Measurements from ENCODE around the gene CBS. TPM values are rescaled to one million over a fixed set of nuclear protein-coding genes. Genes with fewer than 3 reads are reported as not detected.

Gene CBS
- total and polyA plus RNA-seq, 3 experiments from 2014 or later: 3.7 to 5.5 TPM; not detected in 1

GRCh38 chr21:43024439-43025136 lies 51.0 kb downstream of the CBS start:
- CTCF ChIA-PET: no interaction called here
- no peaks in the 10 kb centered on the region for H3K9me3 ChIP-seq (ENCODE audit: low read length)

GRCh38 chr21:43023175-43023574 lies 52.5 kb downstream of the CBS start:
- H3K4me1 Mint-ChIP-seq: no peaks in the 10 kb centered on the region
- peaks cover 32% of the 10 kb centered on the region for H3K36me3 ChIP-seq (ENCODE audit: insufficient read depth, low read length)
- H3K27ac Mint-ChIP-seq: no peak overlapping the region
- no peak for DNase-seq
- H3K4me3 Mint-ChIP-seq: no peak overlapping the region
- H3K4me3 ChIP-seq (ENCODE audit: low read length): no peak overlapping the region
- H3K36me3 Mint-ChIP-seq: peaks cover 0 to 84% (median 18%) of the 10 kb centered on the region in 3 donors
- no peaks in the 10 kb centered on the region for H3K27me3 ChIP-seq (ENCODE audit: insufficient read depth, low read length, poor library complexity, severe bottlenecking)
- H3K27me3 Mint-ChIP-seq: no peaks in the 10 kb centered on the region
- no peaks in the 10 kb centered on the region for H3K9me3 ChIP-seq (ENCODE audit: low read length)
- ChIA-PET CTCF (no interaction called here), POLR2A (no interaction called here)
- H3K4me1 ChIP-seq (ENCODE audit: insufficient read depth, low read length): no peaks in the 10 kb centered on the region
- no peaks in the 10 kb centered on the region for H3K9me3 Mint-ChIP-seq
- no peak overlapping the region for H3K27ac ChIP-seq (ENCODE audit: low read depth, low read length)

More at GRCh38 chr21:43024439-43025136, 51.0 kb downstream of the CBS start:
- H3K9me3 Mint-ChIP-seq: no peaks in the 10 kb centered on the region
- no peak overlapping the region for H3K4me3 Mint-ChIP-seq
- no peak for DNase-seq
- no peaks in the 10 kb centered on the region for H3K4me1 Mint-ChIP-seq
- H3K4me1 ChIP-seq (ENCODE audit: insufficient read depth, low read length): no peaks in the 10 kb centered on the region
- H3K27ac Mint-ChIP-seq: no peak overlapping the region
- POLR2A ChIA-PET: no interaction called here
- peaks cover 0 to 89% (median 23%) of the 10 kb centered on the region in 3 donors for H3K36me3 Mint-ChIP-seq
- H3K27me3 Mint-ChIP-seq: no peaks in the 10 kb centered on the region
- H3K4me3 ChIP-seq (ENCODE audit: low read length): no peak overlapping the region
- no peak overlapping the region for H3K27ac ChIP-seq (ENCODE audit: low read depth, low read length)
- H3K36me3 ChIP-seq (ENCODE audit: insufficient read depth, low read length): peaks cover 40% of the 10 kb centered on the region
- no peaks in the 10 kb centered on the region for H3K27me3 ChIP-seq (ENCODE audit: insufficient read depth, low read length, poor library complexity, severe bottlenecking)

- Histone ChIP-seq H3K36me3 (ENCODE audit: insufficient read depth, low read length) (peaks cover 32% of the 10 kb centered on the region), H3K9me3 (ENCODE audit: low read length) (no peaks in the 10 kb centered on the region), H3K27me3 (ENCODE audit: insufficient read depth, low read length, poor library complexity, severe bottlenecking) (no peaks in the 10 kb centered on the region), H3K27ac (ENCODE audit: low read depth, low read length) (no peak overlapping the region), H3K4me3 (ENCODE audit: low read length) (no peak overlapping the region), H3K4me1 (ENCODE audit: insufficient read depth, low read length) (no peaks in the 10 kb centered on the region)
- Mint-ChIP-seq H3K27me3 (no peaks in the 10 kb centered on the region), H3K27ac (no peak overlapping the region), H3K36me3 (peaks cover 0 to 83% (median 16%) of the 10 kb centered on the region in 3 donors), H3K9me3 (no peaks in the 10 kb centered on the region), H3K4me3 (no peak overlapping the region), H3K4me1 (no peaks in the 10 kb centered on the region)
- POLR2A ChIA-PET: no interaction called here
- no peak for DNase-seq
- CTCF ChIA-PET: no interaction called here
Observed at GRCh38 chr21:43021756-43022600, 53.7 kb downstream of the CBS start.

- no peak overlapping the region for H3K4me3 Mint-ChIP-seq
- no peaks in the 10 kb centered on the region for H3K4me1 Mint-ChIP-seq
- POLR2A ChIA-PET: no interaction called here
- Histone ChIP-seq H3K4me3 (ENCODE audit: low read length) (no peak overlapping the region), H3K9me3 (ENCODE audit: low read length) (no peaks in the 10 kb centered on the region), H3K27me3 (ENCODE audit: insufficient read depth, low read length, poor library complexity, severe bottlenecking) (no peaks in the 10 kb centered on the region), H3K36me3 (ENCODE audit: insufficient read depth, low read length) (peaks cover 32% of the 10 kb centered on the region), H3K27ac (ENCODE audit: low read depth, low read length) (no peak overlapping the region), H3K4me1 (ENCODE audit: insufficient read depth, low read length) (no peaks in the 10 kb centered on the region)
- no peak for DNase-seq
- CTCF ChIA-PET: no interaction called here
- peak overlapping the region in 1 of 8 donors; percentile 33 for H3K27ac Mint-ChIP-seq
- H3K9me3 Mint-ChIP-seq: no peaks in the 10 kb centered on the region
- no peaks in the 10 kb centered on the region for H3K27me3 Mint-ChIP-seq
- H3K36me3 Mint-ChIP-seq: peaks cover 0 to 85% (median 17%) of the 10 kb centered on the region in 3 donors
Observed at GRCh38 chr21:43021191-43021590, 54.4 kb downstream of the CBS start.

- Mint-ChIP-seq H3K4me3 (no peak overlapping the region), H3K4me1 (no peaks in the 10 kb centered on the region), H3K27ac (peak overlapping the region in 1 of 8 donors; percentile 46), H3K9me3 (no peaks in the 10 kb centered on the region), H3K36me3 (peaks cover 0 to 86% (median 17%) of the 10 kb centered on the region in 3 donors), H3K27me3 (no peaks in the 10 kb centered on the region)
- no peaks in the 10 kb centered on the region for H3K27me3 ChIP-seq (ENCODE audit: insufficient read depth, low read length, poor library complexity, severe bottlenecking)
- DNase-seq: no peak
- H3K4me1 ChIP-seq (ENCODE audit: insufficient read depth, low read length): no peaks in the 10 kb centered on the region
- ChIA-PET CTCF (no interaction called here), POLR2A (no interaction called here)
- peaks cover 32% of the 10 kb centered on the region for H3K36me3 ChIP-seq (ENCODE audit: insufficient read depth, low read length)
- H3K9me3 ChIP-seq (ENCODE audit: low read length): no peaks in the 10 kb centered on the region
- no peak overlapping the region for H3K27ac ChIP-seq (ENCODE audit: low read depth, low read length)
- H3K4me3 ChIP-seq (ENCODE audit: low read length): no peak overlapping the region
Observed at GRCh38 chr21:43020771-43021170, 54.9 kb downstream of the CBS start.

- Mint-ChIP-seq H3K4me1 (no peaks in the 10 kb centered on the region), H3K4me3 (no peak overlapping the region), H3K27ac (peak overlapping the region in 1 of 8 donors; percentile 14), H3K27me3 (no peaks in the 10 kb centered on the region), H3K36me3 (peaks cover 0 to 86% (median 14%) of the 10 kb centered on the region in 3 donors), H3K9me3 (no peaks in the 10 kb centered on the region)
- Histone ChIP-seq H3K4me3 (ENCODE audit: low read length) (no peak overlapping the region), H3K27me3 (ENCODE audit: insufficient read depth, low read length, poor library complexity, severe bottlenecking) (no peaks in the 10 kb centered on the region), H3K4me1 (ENCODE audit: insufficient read depth, low read length) (no peaks in the 10 kb centered on the region), H3K9me3 (ENCODE audit: low read length) (no peaks in the 10 kb centered on the region), H3K36me3 (ENCODE audit: insufficient read depth, low read length) (peaks cover 27% of the 10 kb centered on the region), H3K27ac (ENCODE audit: low read depth, low read length) (no peak overlapping the region)
- no peak for DNase-seq
- ChIA-PET POLR2A (no interaction called here), CTCF (no interaction called here)
Observed at GRCh38 chr21:43020177-43020576, 55.5 kb downstream of the CBS start.

DNA sequence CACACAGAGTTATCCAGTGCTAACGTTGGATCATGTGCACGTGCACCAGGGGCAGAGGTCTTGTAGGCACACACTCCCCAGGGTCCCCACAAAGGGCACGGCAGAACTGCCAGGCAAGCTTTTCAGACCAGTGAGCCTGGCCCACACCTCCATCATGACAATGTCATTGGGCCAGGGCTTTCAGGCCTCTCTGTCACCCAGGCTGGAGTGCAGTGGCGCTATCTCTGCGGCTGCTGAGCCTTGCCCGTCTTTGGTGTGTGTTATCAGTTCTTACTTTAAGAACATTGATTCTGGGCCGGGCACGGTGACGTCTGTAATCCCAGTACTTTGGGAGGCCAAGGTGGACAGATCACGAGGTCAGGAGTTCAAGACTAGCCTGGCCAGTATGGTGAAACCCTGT lies 57.1 kb downstream of the CBS start:
- peaks cover 4 to 86% (median 16%) of the 10 kb centered on the region in 3 donors for H3K36me3 Mint-ChIP-seq

DNA sequence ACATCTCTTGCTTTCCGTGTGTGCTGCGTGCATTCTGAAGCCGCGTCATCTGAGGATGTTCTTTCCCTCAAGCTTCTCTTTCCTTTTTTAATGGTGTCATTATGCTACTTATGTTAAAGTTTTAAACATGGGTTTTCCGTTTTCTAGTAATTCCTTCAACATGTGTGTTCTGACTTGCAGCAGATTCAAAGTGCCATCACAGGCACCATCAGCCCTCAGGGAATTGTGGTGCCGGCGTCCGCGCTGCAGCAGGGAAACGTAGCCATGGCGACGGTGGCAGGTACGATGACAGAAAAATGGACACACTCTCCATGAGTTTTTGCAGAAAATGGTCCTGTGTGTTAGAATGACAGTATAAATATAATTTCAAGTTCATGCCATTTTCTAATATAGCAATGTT lies 58.9 kb downstream of the CBS start:
- no peak overlapping the region for H3K27ac Mint-ChIP-seq
- H3K36me3 ChIP-seq (ENCODE audit: insufficient read depth, low read length): peaks cover 5% of the 10 kb centered on the region
- no peaks in the 10 kb centered on the region for H3K4me1 Mint-ChIP-seq
- no peaks in the 10 kb centered on the region for H3K4me1 ChIP-seq (ENCODE audit: insufficient read depth, low read length)
- H3K27me3 Mint-ChIP-seq: no peaks in the 10 kb centered on the region
- no peak for DNase-seq
- CTCF ChIA-PET: no interaction called here
- no peaks in the 10 kb centered on the region for H3K9me3 ChIP-seq (ENCODE audit: low read length)
- no peaks in the 10 kb centered on the region for H3K27me3 ChIP-seq (ENCODE audit: insufficient read depth, low read length, poor library complexity, severe bottlenecking)
- no peak overlapping the region for H3K4me3 Mint-ChIP-seq
- POLR2A ChIA-PET: no interaction called here
- peaks cover 4 to 85% (median 15%) of the 10 kb centered on the region in 3 donors for H3K36me3 Mint-ChIP-seq
- no peaks in the 10 kb centered on the region for H3K9me3 Mint-ChIP-seq
- H3K4me3 ChIP-seq (ENCODE audit: low read length): no peak overlapping the region
- H3K27ac ChIP-seq (ENCODE audit: low read depth, low read length): no peak overlapping the region

More for the DNA sequence above, 57.1 kb downstream of the CBS start:
- Histone ChIP-seq H3K4me1 (ENCODE audit: insufficient read depth, low read length) (no peaks in the 10 kb centered on the region), H3K36me3 (ENCODE audit: insufficient read depth, low read length) (peaks cover 14% of the 10 kb centered on the region), H3K9me3 (ENCODE audit: low read length) (no peaks in the 10 kb centered on the region), H3K27ac (ENCODE audit: low read depth, low read length) (no peak overlapping the region), H3K4me3 (ENCODE audit: low read length) (no peak overlapping the region), H3K27me3 (ENCODE audit: insufficient read depth, low read length, poor library complexity, severe bottlenecking) (no peaks in the 10 kb centered on the region)
- H3K4me3 Mint-ChIP-seq: no peak overlapping the region
- DNase-seq: no peak
- H3K4me1 Mint-ChIP-seq: no peaks in the 10 kb centered on the region
- ChIA-PET CTCF (no interaction called here), POLR2A (no interaction called here)
- H3K27ac Mint-ChIP-seq: peak overlapping the region in 1 of 8 donors; percentile 95
- no peaks in the 10 kb centered on the region for H3K27me3 Mint-ChIP-seq
- no peaks in the 10 kb centered on the region for H3K9me3 Mint-ChIP-seq
